Measurements from ENCODE around the gene TBATA. TPM values are rescaled to one million over a fixed set of nuclear protein-coding genes. Genes with fewer than 3 reads are reported as not detected.
A peak's percentile ranks its signal among the peaks of the same experiment; 100 is the strongest.

Gene TBATA
- not detected in 2 replicates for total RNA-seq (2014; rRNA removed; shearing (Covaris generic))

- DNase-seq, result peak; percentile 38
Measured at GRCh38 chr10:70785190-70785589, at the start of gene TBATA. Gene TBATA (minus strand): TSS chr10:70785377. CDS start chr10:70783379, 1,998 bp downstream.

GRCh38 chr10:70834441-70835151, 49.4 kb upstream of the TBATA start:
- DNase-seq, result no peak
- no peak overlapping the region for H3K4me3 ChIP-seq (ENCODE audit: insufficient read depth, low read depth, low read length)
- H3K36me3 ChIP-seq (replicated peaks; ENCODE audit: control insufficient read depth, insufficient read depth, low read length), result no peaks in the 10 kb centered on the region; the same call in 1 of the 2 replicates
- H3K27me3 ChIP-seq (ENCODE audit: control insufficient read depth, insufficient read depth, low read length), result no peaks in the 10 kb centered on the region

More at GRCh38 chr10:70785190-70785589, at the start of gene TBATA:
- no peak within 1 kb of the TSS for H3K4me3 ChIP-seq (ENCODE audit: insufficient read depth, low read depth, low read length)
- no peaks in the 10 kb centered on the region for H3K27me3 ChIP-seq (ENCODE audit: control insufficient read depth, insufficient read depth, low read length)
- H3K36me3 ChIP-seq (replicated peaks; ENCODE audit: control insufficient read depth, insufficient read depth, low read length), result no peaks in the 10 kb centered on the region

GRCh38 chr10:70834021-70834420, 48.8 kb upstream of the TBATA start:
- Histone ChIP-seq H3K4me3 (ENCODE audit: insufficient read depth, low read depth, low read length) (no peak overlapping the region), H3K27me3 (ENCODE audit: control insufficient read depth, insufficient read depth, low read length) (no peaks in the 10 kb centered on the region), H3K36me3 (replicated peaks; ENCODE audit: control insufficient read depth, insufficient read depth, low read length) (no peaks in the 10 kb centered on the region; the same call in 1 of the 2 replicates)
- no peak for DNase-seq

DNA sequence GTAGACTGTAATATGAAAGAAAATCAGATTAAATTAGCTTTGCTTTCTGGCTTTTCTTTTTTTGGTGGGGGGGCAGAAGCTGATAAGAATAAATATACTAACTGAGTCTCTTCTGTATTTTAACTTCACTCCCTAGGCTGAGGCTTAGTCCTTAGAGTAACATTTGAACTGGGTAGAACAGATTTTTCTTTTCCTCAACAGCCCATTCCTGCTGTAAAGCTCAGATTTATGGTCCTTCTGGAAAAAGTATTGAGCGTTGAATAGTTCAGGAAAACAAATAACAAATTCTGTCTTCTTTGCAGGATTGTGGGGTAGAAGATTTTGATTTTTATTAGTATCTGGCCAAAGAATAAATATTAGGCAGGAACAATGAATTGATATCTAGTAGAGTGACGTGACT, 48.4 kb upstream of the TBATA start:
- DNase-seq, result no peak
- Histone ChIP-seq H3K36me3 (replicated peaks; ENCODE audit: control insufficient read depth, insufficient read depth, low read length) (no peaks in the 10 kb centered on the region; the same call in 1 of the 2 replicates), H3K4me3 (ENCODE audit: insufficient read depth, low read depth, low read length) (no peak overlapping the region)

GRCh38 chr10:70832852-70833528, 47.8 kb upstream of the TBATA start:
- Histone ChIP-seq H3K4me3 (ENCODE audit: insufficient read depth, low read depth, low read length) (no peak overlapping the region), H3K36me3 (replicated peaks; ENCODE audit: control insufficient read depth, insufficient read depth, low read length) (no peaks in the 10 kb centered on the region; the same call in 1 of the 2 replicates), H3K27me3 (ENCODE audit: control insufficient read depth, insufficient read depth, low read length) (no peaks in the 10 kb centered on the region)
- no peak for DNase-seq

More for the DNA sequence above, 48.4 kb upstream of the TBATA start:
- no peaks in the 10 kb centered on the region for H3K27me3 ChIP-seq (ENCODE audit: control insufficient read depth, insufficient read depth, low read length)

GRCh38 chr10:70832221-70832620, 47.0 kb upstream of the TBATA start:
- Histone ChIP-seq H3K36me3 (replicated peaks; ENCODE audit: control insufficient read depth, insufficient read depth, low read length) (no peaks in the 10 kb centered on the region; the same call in 1 of the 2 replicates), H3K4me3 (ENCODE audit: insufficient read depth, low read depth, low read length) (no peak overlapping the region), H3K27me3 (ENCODE audit: control insufficient read depth, insufficient read depth, low read length) (no peaks in the 10 kb centered on the region)
- no peak for DNase-seq

DNA sequence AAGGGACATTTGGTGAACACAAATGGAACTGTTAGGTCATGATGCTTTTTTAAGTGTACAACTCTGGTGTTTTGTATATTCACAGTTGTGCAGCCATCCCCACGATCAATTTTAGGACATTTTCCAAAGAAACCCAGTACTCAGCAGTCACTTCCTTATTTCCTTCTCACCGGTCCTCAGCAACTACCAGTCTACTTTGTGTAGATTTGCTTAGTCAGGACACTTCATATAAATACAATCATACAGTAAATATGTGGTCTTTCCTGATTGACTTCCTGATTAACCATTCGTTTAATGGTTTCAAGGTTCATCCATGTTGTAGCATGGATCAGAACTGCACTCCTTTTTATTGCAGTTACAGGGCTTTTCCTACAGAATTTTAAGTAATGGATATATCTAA, 45.0 kb upstream of the TBATA start:
- no peak overlapping the region for H3K4me3 ChIP-seq (ENCODE audit: insufficient read depth, low read depth, low read length)
- no peaks in the 10 kb centered on the region for H3K27me3 ChIP-seq (ENCODE audit: control insufficient read depth, insufficient read depth, low read length)
- peaks cover 2% of the 10 kb centered on the region for H3K36me3 ChIP-seq (replicated peaks; ENCODE audit: control insufficient read depth, insufficient read depth, low read length)
- no peak for DNase-seq

DNA sequence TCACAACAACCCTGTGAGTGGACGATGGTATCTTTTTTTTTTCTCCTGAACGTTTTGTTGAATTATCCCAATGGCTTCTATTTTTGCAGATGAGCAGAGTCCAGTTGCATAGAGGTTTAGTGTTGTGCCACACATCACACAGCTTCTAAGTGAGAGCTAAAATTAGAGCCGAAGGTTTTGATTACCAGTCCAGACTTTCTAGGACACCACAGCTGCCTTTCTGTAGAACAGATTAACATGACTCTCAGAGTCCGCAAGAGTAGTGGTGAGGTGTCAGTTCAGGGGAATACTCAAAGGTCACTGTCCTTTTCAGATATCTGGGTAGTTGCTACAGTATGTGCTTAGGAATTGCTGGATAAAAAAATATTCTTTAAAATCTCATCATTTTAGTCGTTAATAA, 44.4 kb upstream of the TBATA start:
- Histone ChIP-seq H3K4me3 (ENCODE audit: insufficient read depth, low read depth, low read length) (no peak overlapping the region), H3K27me3 (ENCODE audit: control insufficient read depth, insufficient read depth, low read length) (no peaks in the 10 kb centered on the region), H3K36me3 (replicated peaks; ENCODE audit: control insufficient read depth, insufficient read depth, low read length) (peaks cover 2% of the 10 kb centered on the region)
- DNase-seq, result no peak

- no peak for DNase-seq
- no peaks in the 10 kb centered on the region for H3K27me3 ChIP-seq (ENCODE audit: control insufficient read depth, insufficient read depth, low read length)
Measured at GRCh38 chr10:70828923-70829322, 43.7 kb upstream of the TBATA start.

GRCh38 chr10:70827086-70827757, 42.0 kb upstream of the TBATA start:
- Histone ChIP-seq H3K27me3 (ENCODE audit: control insufficient read depth, insufficient read depth, low read length) (no peaks in the 10 kb centered on the region), H3K36me3 (replicated peaks; ENCODE audit: control insufficient read depth, insufficient read depth, low read length) (peaks cover 2% of the 10 kb centered on the region), H3K4me3 (ENCODE audit: insufficient read depth, low read depth, low read length) (no peak overlapping the region)
- no peak for DNase-seq

More at GRCh38 chr10:70828923-70829322, 43.7 kb upstream of the TBATA start:
- Histone ChIP-seq H3K4me3 (ENCODE audit: insufficient read depth, low read depth, low read length) (no peak overlapping the region), H3K36me3 (replicated peaks; ENCODE audit: control insufficient read depth, insufficient read depth, low read length) (peaks cover 2% of the 10 kb centered on the region)

DNA sequence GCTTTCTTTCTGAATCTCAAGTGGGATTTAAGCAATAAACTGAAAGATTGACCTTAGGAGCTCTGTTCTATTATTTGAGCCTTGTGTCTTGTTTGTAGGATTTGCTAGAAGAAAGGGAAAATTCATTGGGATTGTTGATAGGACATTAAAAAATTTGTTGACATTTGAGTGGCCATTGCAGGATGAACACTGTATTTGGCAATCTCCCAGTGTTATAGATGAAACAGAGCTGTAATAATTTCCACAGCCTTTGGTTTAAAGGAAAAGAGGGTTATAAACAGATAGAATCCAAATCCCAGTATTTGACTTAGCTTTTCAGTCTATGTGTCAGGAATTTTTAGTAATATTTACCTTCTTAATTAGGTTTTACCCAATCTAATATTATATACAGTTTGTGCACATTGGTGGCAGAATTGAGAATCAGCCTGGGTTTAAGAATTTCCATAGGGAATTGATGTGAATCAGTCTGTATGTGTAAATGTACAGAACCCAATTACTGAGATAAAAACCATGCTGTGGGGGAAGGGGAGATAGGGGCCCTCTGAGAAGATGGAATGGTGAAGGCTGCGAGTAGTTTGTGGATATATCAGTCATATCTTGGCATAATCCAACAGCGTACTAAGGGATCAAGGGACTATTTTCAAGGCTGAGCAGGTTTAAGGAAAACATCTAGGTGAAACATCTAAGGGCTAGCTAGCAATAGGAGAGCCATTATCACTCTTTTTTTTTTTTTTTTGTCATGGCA, 37.1 kb upstream of the TBATA start:
- DNase-seq, result no peak
- Histone ChIP-seq H3K4me3 (ENCODE audit: insufficient read depth, low read depth, low read length) (no peak overlapping the region), H3K27me3 (ENCODE audit: control insufficient read depth, insufficient read depth, low read length) (no peaks in the 10 kb centered on the region), H3K36me3 (replicated peaks; ENCODE audit: control insufficient read depth, insufficient read depth, low read length) (peaks cover 7% of the 10 kb centered on the region)

- DNase-seq, result no peak
- H3K36me3 ChIP-seq (replicated peaks; ENCODE audit: control insufficient read depth, insufficient read depth, low read length), result peaks cover 7% of the 10 kb centered on the region
Measured at GRCh38 chr10:70820976-70821750, 36.0 kb upstream of the TBATA start.

DNA sequence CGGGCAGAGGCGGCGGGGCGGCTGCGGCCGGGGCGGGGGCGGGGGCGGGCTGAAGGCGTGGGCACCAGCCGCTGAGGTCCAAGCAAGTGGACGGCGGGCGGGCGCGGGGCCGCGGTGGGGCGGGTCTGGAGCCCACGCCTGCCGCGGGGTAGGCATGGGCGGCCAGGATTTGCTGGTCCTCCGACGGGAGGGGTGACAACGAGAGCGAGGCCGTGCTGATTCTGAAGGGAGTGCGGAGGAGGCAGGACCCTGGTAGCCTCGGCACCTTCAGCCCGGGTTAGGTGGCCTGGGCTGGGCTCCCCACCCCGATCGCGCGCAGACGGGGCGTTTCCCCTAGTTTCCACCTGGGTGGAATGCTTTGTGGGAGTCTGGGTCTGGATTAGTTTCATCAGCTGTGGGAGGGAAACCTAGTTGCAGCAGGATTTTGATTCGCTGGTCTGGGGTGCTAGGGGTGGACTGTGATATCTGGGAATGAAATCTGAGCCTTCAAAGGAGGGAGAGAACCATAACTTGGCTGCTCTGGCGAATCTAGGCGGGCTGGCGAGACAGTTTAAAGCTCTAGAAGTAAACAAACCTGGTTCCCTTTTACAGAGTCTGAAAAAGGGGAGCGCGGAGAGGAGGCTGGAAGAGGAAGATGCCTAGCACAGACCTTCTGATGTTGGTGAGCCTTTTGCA, 31.2 kb upstream of the TBATA start:
- Histone ChIP-seq H3K27me3 (ENCODE audit: control insufficient read depth, insufficient read depth, low read length) (no peaks in the 10 kb centered on the region), H3K4me3 (ENCODE audit: insufficient read depth, low read depth, low read length) (peak overlapping the region; percentile 83), H3K36me3 (replicated peaks; ENCODE audit: control insufficient read depth, insufficient read depth, low read length) (peaks cover 3% of the 10 kb centered on the region)
- peak; percentile 87 for DNase-seq

More at GRCh38 chr10:70820976-70821750, 36.0 kb upstream of the TBATA start:
- Histone ChIP-seq H3K4me3 (ENCODE audit: insufficient read depth, low read depth, low read length) (no peak overlapping the region), H3K27me3 (ENCODE audit: control insufficient read depth, insufficient read depth, low read length) (no peaks in the 10 kb centered on the region)
